GM18858 (cell line): Measurements from ENCODE around the gene ACAP3.
"Not testable (repeated sequence)": the region's sequence is repeated elsewhere in the genome, so short reads cannot be mapped to it uniquely, and the experiment has no call there.

ENCODE experiments used
- ATAC-seq: cut with Tn5 transposase; IDR thresholded peaks from one replicate; pipeline ENCODE4 v1.9.1; 2021; ENCODE audit not compliant: unreplicated experiment

Gene ACAP3

GRCh38 chr1:1316199-1316598 is 8.5 kb upstream of the ACAP3 start:
- ATAC-seq, result not testable (repeated sequence)

GRCh38 chr1:1315435-1315954 is 7.8 kb upstream of the ACAP3 start:
- ATAC-seq, result no peak

GRCh38 chr1:1314678-1315335 is 7.1 kb upstream of the ACAP3 start:
- ATAC-seq, result no peak

- no peak for ATAC-seq
Observed at GRCh38 chr1:1314237-1314586, 6.5 kb upstream of the ACAP3 start.

- ATAC-seq, result no peak
Observed at GRCh38 chr1:1313500-1314236, 5.9 kb upstream of the ACAP3 start.

- no peak for ATAC-seq
Observed at GRCh38 chr1:1312450-1313314, 5.0 kb upstream of the ACAP3 start.

GRCh38 chr1:1311107-1312104 is 3.7 kb upstream of the ACAP3 start:
- ATAC-seq, result no peak

- no peak for ATAC-seq
Observed at GRCh38 chr1:1310476-1311053, 2.8 kb upstream of the ACAP3 start.

GRCh38 chr1:1310109-1310385 is 2.3 kb upstream of the ACAP3 start:
- no peak for ATAC-seq

GRCh38 chr1:1309251-1310108 is 1.8 kb upstream of the ACAP3 start:
- ATAC-seq, result no peak

- ATAC-seq, result no peak
Observed at GRCh38 chr1:1308756-1309250, 1.1 kb upstream of the ACAP3 start.

GRCh38 chr1:1307261-1307922 is 338 bp downstream of the ACAP3 start:
- peak; percentile 13 for ATAC-seq

GRCh38 chr1:1306661-1307260 is 969 bp downstream of the ACAP3 start:
- ATAC-seq, result no peak

GRCh38 chr1:1306070-1306660 is 1.6 kb downstream of the ACAP3 start:
- ATAC-seq, result no peak

GRCh38 chr1:1305300-1306069 is 2.2 kb downstream of the ACAP3 start:
- no peak for ATAC-seq

- ATAC-seq, result no peak
Observed at GRCh38 chr1:1304331-1305299, 3.1 kb downstream of the ACAP3 start.
